ENCODE measurements around the gene AMMECR1L. TPM values are rescaled to one million over a fixed set of nuclear protein-coding genes. Genes with fewer than 3 reads are reported as not detected.

Gene AMMECR1L
- total RNA-seq, 1 experiment from 2014 or later: 29.3 TPM

DNA sequence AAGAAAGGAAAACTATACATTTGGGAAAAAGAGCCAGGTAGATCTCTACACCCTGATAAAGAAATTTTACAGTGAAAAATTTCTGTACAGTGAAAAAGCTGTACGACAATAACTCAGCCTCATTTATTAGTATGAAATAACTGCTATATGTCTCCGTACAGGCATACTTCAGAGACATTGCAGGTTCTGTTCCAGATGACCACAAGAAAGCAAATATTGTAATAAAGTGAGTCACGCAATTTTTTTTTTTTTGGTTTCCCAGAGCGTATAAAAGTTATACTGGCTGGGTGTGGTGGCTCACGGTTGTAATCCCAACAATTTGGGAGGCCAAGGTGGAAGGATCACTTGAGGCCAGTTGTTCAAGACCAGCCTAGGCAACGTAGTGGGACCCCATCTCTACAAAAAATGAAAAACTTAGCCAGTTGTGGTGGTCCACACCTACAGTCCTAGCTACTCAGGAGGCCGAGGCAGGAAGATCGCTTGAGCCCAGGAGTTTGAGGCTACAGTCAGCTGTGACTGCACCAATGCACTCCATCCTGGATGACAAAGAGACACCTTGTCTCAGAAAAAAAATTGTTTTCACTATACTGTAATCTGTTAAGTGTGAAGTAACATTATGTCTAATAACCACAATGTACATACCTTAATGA, 28.2 kb upstream of the AMMECR1L start:
- no peaks in the 10 kb centered on the region for H3K9me3 Mint-ChIP-seq (ENCODE audit: unreplicated experiment)
- BruUV-seq (replicated peaks): no TSS peak
- intact Hi-C loops (cut with micrococcal nuclease; ENCODE audit: unreplicated experiment): no loop called here

GRCh38 chr2:127911737-127912136, 26.0 kb upstream of the AMMECR1L start:
- intact Hi-C loops (cut with micrococcal nuclease; ENCODE audit: unreplicated experiment): no loop called here
- ChIA-PET POLR2A (no interaction called here), CTCF (no interaction called here)
- Mint-ChIP-seq H3K9me3 (ENCODE audit: unreplicated experiment) (no peaks in the 10 kb centered on the region), H3K4me3 (ENCODE audit: unreplicated experiment) (no peak overlapping the region), H3K27me3 (ENCODE audit: insufficient read depth, unreplicated experiment) (no peaks in the 10 kb centered on the region), H3K36me3 (ENCODE audit: insufficient read depth, unreplicated experiment) (no peaks in the 10 kb centered on the region), H3K27ac (ENCODE audit: unreplicated experiment) (no peak overlapping the region), H3K4me1 (ENCODE audit: low read depth, unreplicated experiment) (peaks cover 14% of the 10 kb centered on the region)
- no peak for TF ChIP-seq CTCF (IDR thresholded peaks at IDR 0.05; ENCODE audit: insufficient read depth in 1 of 2, low read depth in 1 of 2, low read length in 1 of 2, severe bottlenecking in 1 of 2, unreplicated experiment in 1 of 2)
- Histone ChIP-seq H3K9me3 (no peaks in the 10 kb centered on the region), H3K36me3 (ENCODE audit: control insufficient read depth, insufficient read depth, low read length) (no peaks in the 10 kb centered on the region), H3K4me3 (ENCODE audit: low read depth, low read length) (no peak overlapping the region), H3K4me1 (peaks cover 18% of the 10 kb centered on the region), H3K27me3 (replicated peaks; ENCODE audit: control insufficient read depth, insufficient read depth, low read length) (no peaks in the 10 kb centered on the region)
- no TSS peak for BruUV-seq (replicated peaks)
- DNase-seq: no peak

More for the DNA sequence above, 28.2 kb upstream of the AMMECR1L start:
- Histone ChIP-seq H3K27me3 (replicated peaks; ENCODE audit: control insufficient read depth, insufficient read depth, low read length) (no peaks in the 10 kb centered on the region), H3K9me3 (no peaks in the 10 kb centered on the region), H3K4me3 (ENCODE audit: low read depth, low read length) (no peak overlapping the region), H3K4me1 (peaks cover 1% of the 10 kb centered on the region), H3K36me3 (ENCODE audit: control insufficient read depth, insufficient read depth, low read length) (no peaks in the 10 kb centered on the region)
- no peak for TF ChIP-seq CTCF (IDR thresholded peaks at IDR 0.05; ENCODE audit: insufficient read depth in 1 of 2, low read depth in 1 of 2, low read length in 1 of 2, severe bottlenecking in 1 of 2, unreplicated experiment in 1 of 2)
- ChIA-PET CTCF (interaction anchor here (0.6 kb wide), 1 partner anchor 21 kb away, joined by 3 read pairs; no protein-coding TSS in a partner anchor), POLR2A (interaction anchor here (0.6 kb wide), 1 partner anchor 13 kb away, joined by 13 read pairs; no protein-coding TSS in a partner anchor)
- no peaks in the 10 kb centered on the region for H3K36me3 Mint-ChIP-seq (ENCODE audit: insufficient read depth, unreplicated experiment)
- H3K27me3 Mint-ChIP-seq (ENCODE audit: insufficient read depth, unreplicated experiment): no peaks in the 10 kb centered on the region
- DNase-seq: no peak
- no peak overlapping the region for H3K4me3 Mint-ChIP-seq (ENCODE audit: unreplicated experiment)
- peaks cover 1% of the 10 kb centered on the region for H3K4me1 Mint-ChIP-seq (ENCODE audit: low read depth, unreplicated experiment)
- H3K27ac Mint-ChIP-seq (ENCODE audit: unreplicated experiment): no peak overlapping the region

DNA sequence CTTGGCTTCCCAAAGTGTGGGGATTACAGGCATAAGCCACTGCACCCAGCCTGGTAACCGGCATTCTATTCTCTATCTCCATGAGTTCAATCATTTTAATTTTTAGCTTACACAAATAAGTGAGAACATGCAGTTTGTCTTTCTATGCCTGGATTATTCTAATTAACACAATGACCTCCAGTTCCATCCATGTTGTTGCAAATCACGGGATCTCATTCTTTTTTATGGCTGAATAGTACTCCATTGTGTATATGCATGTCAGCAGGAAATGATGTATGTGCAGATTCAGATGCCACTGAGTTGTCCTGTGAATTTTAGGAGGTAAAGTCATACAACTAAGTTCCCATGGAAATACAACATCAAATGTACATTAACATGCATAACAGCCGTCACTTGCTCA, 24.7 kb upstream of the AMMECR1L start:
- Histone ChIP-seq H3K9me3 (no peaks in the 10 kb centered on the region), H3K4me1 (peaks cover 18% of the 10 kb centered on the region), H3K36me3 (ENCODE audit: control insufficient read depth, insufficient read depth, low read length) (no peaks in the 10 kb centered on the region), H3K27me3 (replicated peaks; ENCODE audit: control insufficient read depth, insufficient read depth, low read length) (no peaks in the 10 kb centered on the region), H3K4me3 (ENCODE audit: low read depth, low read length) (no peak overlapping the region)
- no peak for DNase-seq
- no peak overlapping the region for H3K27ac Mint-ChIP-seq (ENCODE audit: unreplicated experiment)
- BruUV-seq (replicated peaks): no TSS peak
- no peaks in the 10 kb centered on the region for H3K9me3 Mint-ChIP-seq (ENCODE audit: unreplicated experiment)
- no peaks in the 10 kb centered on the region for H3K27me3 Mint-ChIP-seq (ENCODE audit: insufficient read depth, unreplicated experiment)
- peaks cover 14% of the 10 kb centered on the region for H3K4me1 Mint-ChIP-seq (ENCODE audit: low read depth, unreplicated experiment)
- intact Hi-C loops (cut with micrococcal nuclease; ENCODE audit: unreplicated experiment): no loop called here
- H3K4me3 Mint-ChIP-seq (ENCODE audit: unreplicated experiment): no peak overlapping the region
- no peak for TF ChIP-seq CTCF (IDR thresholded peaks at IDR 0.05; ENCODE audit: insufficient read depth in 1 of 2, low read depth in 1 of 2, low read length in 1 of 2, severe bottlenecking in 1 of 2, unreplicated experiment in 1 of 2)
- ChIA-PET POLR2A (no interaction called here), CTCF (no interaction called here)
- H3K36me3 Mint-ChIP-seq (ENCODE audit: insufficient read depth, unreplicated experiment): no peaks in the 10 kb centered on the region
